Measurements from ENCODE around the gene DENND1A. TPM values are rescaled to one million over a fixed set of nuclear protein-coding genes. Genes with fewer than 3 reads are reported as not detected.
A peak's percentile ranks its signal among the peaks of the same experiment; 100 is the strongest.

DENND1A gene
- total and polyA plus RNA-seq, 9 donors = 9.3 to 16.0 (median 13.8) TPM

- 37% methylated on average over 9 of the region's 9 CpGs for WGBS (ENCODE audit: insufficient coverage)
- Histone ChIP-seq H3K36me3 (ENCODE audit: control insufficient read depth, insufficient read depth, low read length) (no peaks in the 10 kb centered on the region), H3K4me1 (ENCODE audit: control insufficient read depth, insufficient read depth, low read length) (peaks cover 29% of the 10 kb centered on the region), H3K27ac (ENCODE audit: low read length) (peak overlapping the region; percentile 76), H3K9me3 (replicated peaks; ENCODE audit: control insufficient read depth, low read depth, low read length) (no peaks in the 10 kb centered on the region), H3K27me3 (ENCODE audit: control insufficient read depth, insufficient read depth, low read length) (peaks cover 16% of the 10 kb centered on the region), H3K4me3 (ENCODE audit: low read length) (no peak overlapping the region)
- DNase-seq = peak; percentile 57
Observed at GRCh38 chr9:123346026-123346425, 583.9 kb downstream of the DENND1A start.

GRCh38 chr9:123345567-123345955 lies 584.4 kb downstream of the DENND1A start:
- peak; percentile 69 for DNase-seq
- no peaks in the 10 kb centered on the region for H3K9me3 ChIP-seq (replicated peaks; ENCODE audit: control insufficient read depth, low read depth, low read length)
- H3K27me3 ChIP-seq (ENCODE audit: control insufficient read depth, insufficient read depth, low read length) = peaks cover 15% of the 10 kb centered on the region
- peak overlapping the region; percentile 76 for H3K27ac ChIP-seq (ENCODE audit: low read length)
- peaks cover 30% of the 10 kb centered on the region for H3K4me1 ChIP-seq (ENCODE audit: control insufficient read depth, insufficient read depth, low read length)
- no peaks in the 10 kb centered on the region for H3K36me3 ChIP-seq (ENCODE audit: control insufficient read depth, insufficient read depth, low read length)
- H3K4me3 ChIP-seq (ENCODE audit: low read length) = no peak overlapping the region
- 32% methylated on average over 6 of the region's 6 CpGs for WGBS (ENCODE audit: insufficient coverage)

GRCh38 chr9:123344192-123344949 lies 585.6 kb downstream of the DENND1A start:
- H3K4me3 ChIP-seq (ENCODE audit: low read length) = no peak overlapping the region
- H3K9me3 ChIP-seq (replicated peaks; ENCODE audit: control insufficient read depth, low read depth, low read length) = no peaks in the 10 kb centered on the region
- H3K36me3 ChIP-seq (ENCODE audit: control insufficient read depth, insufficient read depth, low read length) = no peaks in the 10 kb centered on the region
- peaks cover 40% of the 10 kb centered on the region for H3K4me1 ChIP-seq (ENCODE audit: control insufficient read depth, insufficient read depth, low read length)
- H3K27ac ChIP-seq (ENCODE audit: low read length) = peak overlapping the region; percentile 17
- no peak for DNase-seq
- 73% methylated on average over 9 of the region's 9 CpGs for WGBS (ENCODE audit: insufficient coverage)
- peaks cover 8% of the 10 kb centered on the region for H3K27me3 ChIP-seq (ENCODE audit: control insufficient read depth, insufficient read depth, low read length)

GRCh38 chr9:123343443-123344191 lies 586.3 kb downstream of the DENND1A start:
- H3K9me3 ChIP-seq (replicated peaks; ENCODE audit: control insufficient read depth, low read depth, low read length) = no peaks in the 10 kb centered on the region
- H3K4me1 ChIP-seq (ENCODE audit: control insufficient read depth, insufficient read depth, low read length) = peaks cover 46% of the 10 kb centered on the region
- H3K27me3 ChIP-seq (ENCODE audit: control insufficient read depth, insufficient read depth, low read length) = peaks cover 6% of the 10 kb centered on the region
- DNase-seq = peak; percentile 57
- H3K4me3 ChIP-seq (ENCODE audit: low read length) = no peak overlapping the region
- peak overlapping the region; percentile 17 for H3K27ac ChIP-seq (ENCODE audit: low read length)
- no peaks in the 10 kb centered on the region for H3K36me3 ChIP-seq (ENCODE audit: control insufficient read depth, insufficient read depth, low read length)
- WGBS (ENCODE audit: insufficient coverage) = 36% methylated on average over 12 of the region's 13 CpGs

- Histone ChIP-seq H3K36me3 (ENCODE audit: control insufficient read depth, insufficient read depth, low read length) (no peaks in the 10 kb centered on the region), H3K27me3 (ENCODE audit: control insufficient read depth, insufficient read depth, low read length) (peaks cover 6% of the 10 kb centered on the region), H3K4me1 (ENCODE audit: control insufficient read depth, insufficient read depth, low read length) (peaks cover 40% of the 10 kb centered on the region), H3K4me3 (ENCODE audit: low read length) (no peak overlapping the region), H3K27ac (ENCODE audit: low read length) (no peak overlapping the region), H3K9me3 (replicated peaks; ENCODE audit: control insufficient read depth, low read depth, low read length) (no peaks in the 10 kb centered on the region)
- no peak for DNase-seq
- WGBS (ENCODE audit: insufficient coverage) = 85% methylated on average over 3 of the region's 5 CpGs
Observed at GRCh38 chr9:123342247-123342646, 587.7 kb downstream of the DENND1A start.

GRCh38 chr9:123341816-123342215 lies 588.1 kb downstream of the DENND1A start:
- 60% methylated on average over 5 of the region's 6 CpGs for WGBS (ENCODE audit: insufficient coverage)
- no peak for DNase-seq
- Histone ChIP-seq H3K27me3 (ENCODE audit: control insufficient read depth, insufficient read depth, low read length) (peaks cover 6% of the 10 kb centered on the region), H3K36me3 (ENCODE audit: control insufficient read depth, insufficient read depth, low read length) (no peaks in the 10 kb centered on the region), H3K4me3 (ENCODE audit: low read length) (no peak overlapping the region), H3K4me1 (ENCODE audit: control insufficient read depth, insufficient read depth, low read length) (peaks cover 40% of the 10 kb centered on the region), H3K27ac (ENCODE audit: low read length) (no peak overlapping the region), H3K9me3 (replicated peaks; ENCODE audit: control insufficient read depth, low read depth, low read length) (no peaks in the 10 kb centered on the region)

GRCh38 chr9:123339666-123340510 lies 590.0 kb downstream of the DENND1A start:
- Histone ChIP-seq H3K9me3 (replicated peaks; ENCODE audit: control insufficient read depth, low read depth, low read length) (no peaks in the 10 kb centered on the region), H3K4me3 (ENCODE audit: low read length) (no peak overlapping the region), H3K27ac (ENCODE audit: low read length) (peak overlapping the region; percentile 42), H3K36me3 (ENCODE audit: control insufficient read depth, insufficient read depth, low read length) (no peaks in the 10 kb centered on the region), H3K27me3 (ENCODE audit: control insufficient read depth, insufficient read depth, low read length) (peaks cover 6% of the 10 kb centered on the region), H3K4me1 (ENCODE audit: control insufficient read depth, insufficient read depth, low read length) (peaks cover 37% of the 10 kb centered on the region)
- WGBS (ENCODE audit: insufficient coverage) = 49% methylated on average over 22 of the region's 32 CpGs
- DNase-seq = peak; percentile 27

- Histone ChIP-seq H3K4me1 (ENCODE audit: control insufficient read depth, insufficient read depth, low read length) (peaks cover 36% of the 10 kb centered on the region), H3K4me3 (ENCODE audit: low read length) (no peak overlapping the region), H3K27me3 (ENCODE audit: control insufficient read depth, insufficient read depth, low read length) (peaks cover 6% of the 10 kb centered on the region), H3K9me3 (replicated peaks; ENCODE audit: control insufficient read depth, low read depth, low read length) (no peaks in the 10 kb centered on the region), H3K27ac (ENCODE audit: low read length) (peak overlapping the region; percentile 42), H3K36me3 (ENCODE audit: control insufficient read depth, insufficient read depth, low read length) (no peaks in the 10 kb centered on the region)
- DNase-seq = peak; percentile 59
- WGBS (ENCODE audit: insufficient coverage) = 60% methylated on average over 24 of the region's 35 CpGs
Observed at GRCh38 chr9:123338710-123339665, 590.9 kb downstream of the DENND1A start.

GRCh38 chr9:123337971-123338370 lies 592.0 kb downstream of the DENND1A start:
- no peaks in the 10 kb centered on the region for H3K9me3 ChIP-seq (replicated peaks; ENCODE audit: control insufficient read depth, low read depth, low read length)
- WGBS (ENCODE audit: insufficient coverage) = 88% methylated on average over 1 of the region's 4 CpGs
- H3K27ac ChIP-seq (ENCODE audit: low read length) = no peak overlapping the region
- peaks cover 28% of the 10 kb centered on the region for H3K4me1 ChIP-seq (ENCODE audit: control insufficient read depth, insufficient read depth, low read length)
- no peak for DNase-seq
- H3K27me3 ChIP-seq (ENCODE audit: control insufficient read depth, insufficient read depth, low read length) = peaks cover 6% of the 10 kb centered on the region
- no peak overlapping the region for H3K4me3 ChIP-seq (ENCODE audit: low read length)
- no peaks in the 10 kb centered on the region for H3K36me3 ChIP-seq (ENCODE audit: control insufficient read depth, insufficient read depth, low read length)

All from muscle of leg (tissue), 11 donors.